ENCODE data around the gene GRIN1.
"Not testable (repeated sequence)": the region's sequence is repeated elsewhere in the genome, so short reads cannot be mapped to it uniquely, and the experiment has no call there.

GRIN1 gene

DNA sequence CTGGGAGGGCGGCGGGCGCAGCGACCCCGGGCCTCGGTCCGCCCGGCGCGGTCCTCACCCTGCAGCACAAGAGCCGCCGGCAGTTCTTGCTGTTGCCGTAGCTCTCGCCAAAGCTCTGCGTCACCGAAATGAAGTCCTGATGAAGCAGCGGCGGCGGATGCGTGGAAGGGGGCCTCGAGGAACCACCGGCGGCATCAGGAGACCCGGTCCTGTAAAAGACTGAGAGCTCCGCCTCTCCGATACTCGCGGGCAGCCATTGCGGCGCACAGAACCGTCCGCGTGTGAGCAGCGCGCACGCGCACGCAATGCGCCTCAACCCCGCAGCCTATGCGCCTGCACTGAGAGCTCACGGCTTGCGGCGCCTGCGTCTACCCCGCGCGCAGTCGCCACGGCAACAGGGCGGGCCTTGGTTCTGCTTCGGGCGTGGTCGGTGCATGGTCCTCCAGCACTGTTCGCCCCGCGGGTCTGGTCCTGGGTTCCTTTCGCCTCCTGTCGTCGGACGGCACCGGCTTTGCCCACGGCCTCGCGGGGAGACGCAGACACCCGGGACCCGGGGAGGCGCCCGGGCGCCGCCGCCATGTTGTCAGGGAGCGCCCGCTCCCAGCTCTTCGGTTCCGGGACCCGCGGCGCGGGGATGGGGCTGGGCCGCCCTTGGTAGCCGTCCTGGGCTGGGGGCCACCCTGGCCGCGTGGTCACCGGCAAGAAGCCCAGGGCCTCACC lies 9.3 kb upstream of the GRIN1 start:
- peak; percentile 71 to 81 for DNase-seq

DNA sequence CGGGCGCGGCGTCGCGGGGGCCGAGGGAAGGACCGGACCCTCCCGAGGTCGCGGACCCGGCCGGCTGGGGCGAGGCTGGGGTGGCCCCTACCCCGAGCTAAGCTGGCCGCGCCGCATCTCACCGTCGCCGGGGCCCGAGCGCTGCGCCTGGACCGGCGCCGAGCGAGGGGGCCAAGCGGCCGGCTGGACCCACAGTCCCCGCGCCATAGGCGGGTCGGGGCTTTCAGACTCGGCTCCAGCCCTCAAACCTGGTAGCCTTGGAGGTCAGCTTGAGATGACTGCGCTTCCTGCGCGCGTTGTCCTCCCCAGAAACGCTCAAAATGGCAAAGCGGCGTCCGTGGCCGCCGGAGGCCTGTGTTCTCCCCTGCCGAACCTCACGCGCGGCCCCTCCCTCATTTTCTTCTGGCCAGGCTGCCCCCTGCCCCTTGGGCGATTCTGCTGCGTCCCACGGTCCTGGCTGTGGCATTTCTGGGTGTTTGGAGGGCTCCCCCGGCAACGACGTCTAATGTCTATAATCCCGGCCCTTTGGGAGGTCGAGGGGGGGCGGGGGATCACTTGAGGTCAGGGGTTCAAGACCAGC lies 8.7 kb upstream of the GRIN1 start:
- DNase-seq = no peak

GRCh38 chr9:137134191-137134590 lies 4.8 kb upstream of the GRIN1 start:
- DNase-seq = no peak

- not testable (repeated sequence) for DNase-seq
These were observed 3.8 kb upstream of the GRIN1 start for GRCh38 chr9:137135154-137135553.

GRCh38 chr9:137136261-137136880 lies 2.6 kb upstream of the GRIN1 start:
- no peak for DNase-seq

DNA sequence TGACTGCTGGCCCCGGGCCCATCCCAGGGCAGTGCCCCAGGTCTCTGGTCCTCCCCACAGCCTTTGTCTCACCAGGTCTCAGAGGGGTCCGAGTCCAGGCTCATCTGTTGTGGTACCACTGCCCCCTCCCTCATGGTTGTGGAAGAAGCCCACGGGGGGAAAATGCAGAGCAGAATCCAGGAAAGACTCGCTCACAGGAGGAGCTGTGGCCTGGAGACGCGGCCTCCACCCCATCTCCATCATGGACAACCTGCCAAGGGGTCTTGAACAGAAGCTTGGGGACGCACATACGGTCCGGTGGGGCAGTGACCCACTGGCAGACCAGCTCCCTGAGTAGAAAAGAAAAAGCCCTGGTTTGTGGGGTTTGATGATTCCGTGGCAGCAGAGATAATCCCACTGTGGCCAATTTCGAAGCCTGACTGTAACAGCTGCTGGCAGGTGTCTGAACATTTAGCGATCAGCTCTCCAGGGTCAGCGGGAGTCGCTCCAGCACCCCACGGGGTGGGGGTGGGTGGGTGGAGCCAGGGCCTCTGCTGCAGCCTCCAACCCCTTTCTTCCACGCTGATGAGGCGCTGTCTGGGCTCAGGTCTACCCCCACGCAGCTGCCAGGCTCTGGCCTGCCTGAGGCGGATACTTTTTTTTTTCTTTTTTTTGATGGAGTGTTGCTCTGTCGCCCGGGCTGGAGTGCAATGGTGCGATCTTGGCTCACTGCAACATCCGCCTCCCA lies 1.9 kb upstream of the GRIN1 start:
- no peak for DNase-seq

DNA sequence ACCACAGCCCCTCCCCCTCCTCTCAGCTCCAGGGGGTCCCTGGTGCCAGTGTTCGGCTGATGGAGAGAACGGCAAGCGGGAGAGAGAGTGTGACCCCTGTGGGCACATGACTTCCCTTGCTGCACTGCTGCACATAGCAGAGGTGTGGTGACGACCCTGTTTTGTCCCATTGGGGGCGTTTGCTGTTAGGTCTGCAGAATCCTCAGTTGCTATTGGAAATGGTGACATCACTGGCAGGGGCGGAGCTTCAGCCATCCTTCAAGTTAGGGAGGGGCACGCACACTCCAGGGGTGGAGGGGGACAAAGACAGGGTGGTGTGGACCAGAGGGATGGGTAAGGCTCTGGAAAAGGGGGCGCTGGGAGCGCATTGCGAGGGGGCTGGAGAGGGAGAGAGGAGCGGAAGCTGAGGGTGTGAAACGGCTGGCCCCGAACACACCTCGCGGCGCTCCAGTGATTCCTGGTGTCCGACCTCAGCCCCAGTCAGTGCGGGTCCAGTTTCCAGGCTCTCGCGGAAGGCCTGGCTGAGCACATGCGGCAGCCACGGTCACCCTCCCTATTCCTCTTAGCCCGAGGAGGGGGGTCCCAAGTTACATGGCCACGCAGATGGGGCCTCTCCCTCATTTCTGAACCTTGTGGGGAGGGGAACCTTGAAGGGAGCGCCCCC lies 764 bp upstream of the GRIN1 start:
- peak in 1 of 2 donors; percentile 18 for DNase-seq

GRCh38 chr9:137139468-137140150 lies 655 bp downstream of the GRIN1 start:
- DNase-seq = no peak

DNA sequence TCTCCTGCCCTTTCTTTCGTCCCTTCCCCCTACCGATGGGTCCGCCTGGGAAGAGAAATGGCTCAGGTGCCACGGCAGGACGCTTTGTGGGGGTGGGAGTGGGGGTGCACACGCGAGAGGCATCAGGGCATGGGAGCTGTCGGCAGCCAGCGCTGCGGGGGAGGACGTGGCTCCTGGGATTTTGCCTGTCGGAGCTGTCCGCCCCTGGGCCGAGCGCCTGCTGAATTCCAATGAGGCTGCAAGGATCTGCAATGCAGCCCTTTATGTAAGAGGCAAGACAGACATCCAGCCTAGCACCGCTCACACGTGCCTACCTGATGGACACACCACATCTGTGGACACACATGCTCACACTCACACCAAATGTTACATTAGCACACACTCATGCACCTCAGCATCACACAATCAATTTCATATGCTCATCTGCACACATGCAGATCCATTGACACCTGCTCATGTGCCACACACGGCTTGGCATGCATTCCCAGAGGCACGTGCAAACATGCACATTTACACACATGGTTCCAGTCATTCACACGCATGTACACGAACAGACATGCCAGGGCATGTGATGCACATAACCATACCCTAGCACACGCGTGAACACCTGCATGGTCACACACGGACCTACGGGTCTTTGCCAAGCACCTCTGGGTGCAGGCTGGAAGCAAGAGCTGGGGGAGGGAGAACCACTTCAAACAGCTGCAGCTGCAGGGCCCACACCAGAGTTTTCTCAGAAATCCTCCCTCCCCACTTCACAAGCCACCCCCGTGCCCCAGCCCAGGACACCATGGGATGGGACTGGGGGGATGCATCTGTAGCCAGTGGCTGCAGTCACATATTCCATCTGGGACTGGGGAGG lies 1.4 kb downstream of the GRIN1 start:
- peak in 1 of 2 donors; percentile 25 for DNase-seq

DNA sequence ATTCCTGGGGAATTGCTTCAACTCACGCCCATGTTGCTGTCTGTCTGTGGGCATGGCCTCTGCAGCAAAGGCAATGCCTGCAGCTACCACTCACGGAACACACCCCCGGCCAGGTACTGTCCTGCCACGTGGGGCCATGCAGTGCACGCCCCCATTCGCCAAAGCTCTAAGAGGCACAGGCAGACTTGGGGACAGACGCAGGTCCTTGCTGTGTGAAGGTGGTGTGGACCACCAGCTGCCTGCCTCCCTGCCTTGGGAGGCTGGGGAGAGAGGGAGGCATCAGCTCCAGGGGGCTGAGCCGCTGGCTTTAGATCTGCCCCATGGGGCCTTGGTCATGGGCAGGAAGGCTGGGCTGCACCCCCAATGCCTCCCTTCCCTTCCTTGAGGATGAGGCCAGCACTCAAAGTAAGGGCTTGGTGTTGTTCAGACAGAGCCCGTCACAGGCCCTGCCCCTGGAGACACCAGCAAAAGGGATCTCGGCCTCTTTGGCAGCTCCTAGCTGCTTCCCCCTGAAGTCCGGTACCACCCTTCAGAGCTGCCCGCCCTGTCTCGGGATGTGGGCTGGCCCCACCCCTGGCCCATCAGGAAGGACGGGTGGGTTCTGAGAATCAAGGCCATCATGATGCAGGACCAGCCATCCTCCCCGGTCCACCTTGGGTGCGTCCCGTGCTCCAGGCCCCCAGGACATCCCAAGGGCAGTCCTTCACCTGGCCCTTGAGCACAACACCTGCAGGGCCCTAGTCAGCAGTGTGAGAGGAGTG lies 2.3 kb downstream of the GRIN1 start:
- no peak for DNase-seq

GRCh38 chr9:137141976-137142936 lies 3.3 kb downstream of the GRIN1 start:
- DNase-seq = no peak

- DNase-seq = no peak
These were observed 4.5 kb downstream of the GRIN1 start for GRCh38 chr9:137143459-137143858.

DNA sequence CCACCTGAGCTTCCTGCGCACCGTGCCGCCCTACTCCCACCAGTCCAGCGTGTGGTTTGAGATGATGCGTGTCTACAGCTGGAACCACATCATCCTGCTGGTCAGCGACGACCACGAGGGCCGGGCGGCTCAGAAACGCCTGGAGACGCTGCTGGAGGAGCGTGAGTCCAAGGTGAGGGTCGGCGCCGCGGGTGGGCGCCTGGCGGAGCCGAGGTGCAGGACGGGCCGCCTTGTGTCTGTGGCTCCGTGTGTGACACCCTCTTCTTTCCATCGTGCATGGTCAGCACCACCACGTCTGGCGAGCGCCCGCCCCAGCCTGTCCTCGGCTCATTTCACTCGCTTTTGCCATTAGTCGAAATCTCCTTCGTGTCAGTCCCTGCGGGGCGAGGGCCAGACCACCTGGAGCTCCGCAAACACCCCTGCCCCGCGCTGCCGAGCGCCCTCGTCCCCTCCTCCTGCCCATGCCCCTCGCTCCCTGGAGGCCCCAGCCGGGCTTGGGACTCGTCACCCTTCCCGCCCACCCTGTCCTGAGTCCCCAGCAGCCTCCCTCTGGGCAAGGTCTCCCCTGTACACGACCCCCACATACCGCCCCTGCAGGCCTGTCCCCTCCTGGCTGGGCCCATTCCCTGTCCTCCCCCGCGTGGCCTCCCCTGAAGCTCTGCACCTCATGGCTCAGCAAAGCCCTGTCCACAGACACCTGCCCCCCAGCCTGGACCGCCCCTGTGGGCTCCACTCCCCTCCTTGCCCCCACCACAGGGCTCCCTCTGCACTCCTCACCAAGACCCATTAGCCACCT lies 7.0 kb downstream of the GRIN1 start:
- no peak for DNase-seq

DNA sequence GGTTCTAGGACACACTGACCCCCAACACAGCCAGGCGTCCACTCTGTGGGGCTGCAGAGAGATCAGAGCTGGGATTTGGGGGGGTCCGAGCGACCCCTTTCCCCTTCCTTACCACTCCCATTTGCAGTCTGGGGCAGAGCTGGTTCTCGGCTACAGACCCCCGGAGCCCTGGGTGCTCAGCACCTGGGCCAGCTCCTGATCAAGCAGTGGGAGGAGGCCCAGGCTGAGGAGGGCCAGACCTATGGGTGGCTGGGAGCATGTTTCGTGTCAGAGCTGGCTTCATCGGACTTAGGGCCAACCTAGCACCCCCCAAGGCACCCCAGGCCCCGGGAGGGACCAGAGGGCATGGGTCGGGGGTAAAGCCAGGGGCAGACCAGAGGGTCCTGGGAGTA lies 7.6 kb downstream of the GRIN1 start:
- no peak for DNase-seq

- no peak for DNase-seq
These were observed 8.3 kb downstream of the GRIN1 start for GRCh38 chr9:137147091-137147792.

- no peak for DNase-seq
These were observed 8.8 kb downstream of the GRIN1 start for GRCh38 chr9:137147793-137148160.

DNA sequence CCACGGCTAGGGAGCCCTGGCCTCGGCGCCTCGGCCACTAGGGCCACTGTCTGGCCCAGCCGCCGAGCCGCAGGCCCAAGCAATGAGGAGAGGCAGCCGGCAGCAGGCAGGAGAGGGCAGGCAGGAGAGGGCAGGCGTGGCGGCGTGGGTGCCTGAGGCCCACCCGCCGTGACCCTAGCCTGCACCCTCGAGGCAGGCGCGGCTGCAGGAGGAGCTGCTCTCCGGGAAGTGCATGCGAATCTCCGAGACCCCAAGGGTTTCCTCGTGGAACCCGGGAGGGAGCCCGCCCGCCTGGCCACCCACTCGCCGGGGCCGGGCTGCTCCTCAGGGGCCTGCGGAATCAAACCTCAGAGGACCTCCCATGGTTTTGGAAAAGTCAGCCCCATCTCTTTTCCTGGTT lies 9.3 kb downstream of the GRIN1 start:
- DNase-seq = no peak

DNA sequence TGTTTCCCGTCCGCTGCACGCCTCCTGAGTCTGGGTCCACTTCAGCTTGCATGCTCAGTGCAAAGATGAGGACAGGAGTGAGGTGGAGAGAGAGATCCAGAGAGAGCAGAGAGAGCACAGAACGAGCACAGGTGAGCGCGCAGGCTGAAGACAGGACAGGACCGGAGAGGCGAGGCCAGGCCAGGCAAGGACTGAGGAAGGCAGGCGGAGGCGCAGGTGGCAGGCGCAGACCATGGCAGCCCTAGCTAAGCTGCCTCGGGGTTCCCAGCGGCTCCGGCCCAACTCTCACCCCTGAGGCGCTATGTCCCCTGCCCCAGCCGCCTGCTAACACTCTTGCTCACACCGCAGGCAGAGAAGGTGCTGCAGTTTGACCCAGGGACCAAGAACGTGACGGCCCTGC lies 9.7 kb downstream of the GRIN1 start:
- DNase-seq = no peak
